ENCODE data around the gene CLEC4G.

DNA sequence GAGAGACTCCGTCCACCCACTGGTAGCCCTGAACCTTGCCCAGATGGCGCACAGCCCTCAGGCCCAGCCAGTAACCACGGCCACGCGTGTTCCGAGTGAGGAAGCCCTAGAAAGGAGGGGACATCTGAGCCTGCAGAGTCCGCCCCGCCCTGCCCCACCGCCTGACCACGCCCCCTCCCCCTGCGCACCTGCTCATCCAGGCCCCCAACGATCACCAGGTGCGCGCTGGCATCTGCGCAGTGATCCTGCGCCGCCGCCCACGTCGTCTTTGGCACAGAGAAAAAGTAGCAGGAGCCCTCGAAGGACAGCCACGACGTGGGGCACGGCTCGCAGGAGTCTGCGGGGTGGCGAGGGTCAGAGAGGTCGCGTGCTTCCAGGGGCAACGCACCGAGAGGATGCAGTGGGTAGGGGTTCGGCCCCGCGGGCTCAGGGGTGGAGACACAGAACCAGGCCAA lies 2.1 kb downstream of the CLEC4G start:
- TF ChIP-seq RAD21 (conservative IDR thresholded peaks at IDR 0.05 in 1 of 2, IDR thresholded peaks at IDR 0.05 in 1 of 2) (no peak), REST (IDR thresholded peaks at IDR 0.05) (no peak), POLR2A (IDR thresholded peaks at IDR 0.05; ENCODE audit: low read length) (no peak), RCOR1 (IDR thresholded peaks at IDR 0.05; ENCODE audit: low read depth, low read length) (no peak), TP53 (CRISPR knock-in tag; IDR thresholded peaks at IDR 0.05) (no peak), KDM1A (IDR thresholded peaks at IDR 0.05; ENCODE audit: low read depth) (no peak), JUN (IDR thresholded peaks at IDR 0.05) (no peak), ELK1 (IDR thresholded peaks at IDR 0.05; ENCODE audit: low read depth, low read length) (no peak), ZC3H11A (IDR thresholded peaks at IDR 0.05) (no peak), PBX3 (IDR thresholded peaks at IDR 0.05) (no peak), JUNB (IDR thresholded peaks at IDR 0.05) (no peak)
- TF ChIP-seq, protein P1, sequence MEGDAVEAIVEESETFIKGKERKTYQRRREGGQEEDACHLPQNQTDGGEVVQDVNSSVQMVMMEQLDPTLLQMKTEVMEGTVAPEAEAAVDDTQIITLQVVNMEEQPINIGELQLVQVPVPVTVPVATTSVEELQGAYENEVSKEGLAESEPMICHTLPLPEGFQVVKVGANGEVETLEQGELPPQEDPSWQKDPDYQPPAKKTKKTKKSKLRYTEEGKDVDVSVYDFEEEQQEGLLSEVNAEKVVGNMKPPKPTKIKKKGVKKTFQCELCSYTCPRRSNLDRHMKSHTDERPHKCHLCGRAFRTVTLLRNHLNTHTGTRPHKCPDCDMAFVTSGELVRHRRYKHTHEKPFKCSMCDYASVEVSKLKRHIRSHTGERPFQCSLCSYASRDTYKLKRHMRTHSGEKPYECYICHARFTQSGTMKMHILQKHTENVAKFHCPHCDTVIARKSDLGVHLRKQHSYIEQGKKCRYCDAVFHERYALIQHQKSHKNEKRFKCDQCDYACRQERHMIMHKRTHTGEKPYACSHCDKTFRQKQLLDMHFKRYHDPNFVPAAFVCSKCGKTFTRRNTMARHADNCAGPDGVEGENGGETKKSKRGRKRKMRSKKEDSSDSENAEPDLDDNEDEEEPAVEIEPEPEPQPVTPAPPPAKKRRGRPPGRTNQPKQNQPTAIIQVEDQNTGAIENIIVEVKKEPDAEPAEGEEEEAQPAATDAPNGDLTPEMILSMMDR (IDR thresholded peaks at IDR 0.05), result no peak
- TF ChIP-seq, protein P2, sequence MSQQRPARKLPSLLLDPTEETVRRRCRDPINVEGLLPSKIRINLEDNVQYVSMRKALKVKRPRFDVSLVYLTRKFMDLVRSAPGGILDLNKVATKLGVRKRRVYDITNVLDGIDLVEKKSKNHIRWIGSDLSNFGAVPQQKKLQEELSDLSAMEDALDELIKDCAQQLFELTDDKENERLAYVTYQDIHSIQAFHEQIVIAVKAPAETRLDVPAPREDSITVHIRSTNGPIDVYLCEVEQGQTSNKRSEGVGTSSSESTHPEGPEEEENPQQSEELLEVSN (IDR thresholded peaks at IDR 0.05; ENCODE audit: borderline replicate concordance, low read depth), result no peak
